Central memory CD4-positive, alpha-beta T cell (primary cell): ENCODE data around the gene ARRDC5.
A peak's percentile ranks its signal among the peaks of the same experiment; 100 is the strongest.
"Not testable (repeated sequence)": the region's sequence is repeated elsewhere in the genome, so short reads cannot be mapped to it uniquely, and the experiment has no call there.

Experiments used
- DNase-seq: peaks from one replicate; pipeline ENCODE4 v3.0.0; 2022
- total RNA-seq, 3 experiments: gene quantifications; one replicate each; lab custom pipeline; 2026; lab: John Stamatoyannopoulos, UW

Gene ARRDC5
- total RNA-seq = 0.21 to 14.1 (median 7.2) reads per million in 3 experiments

DNA sequence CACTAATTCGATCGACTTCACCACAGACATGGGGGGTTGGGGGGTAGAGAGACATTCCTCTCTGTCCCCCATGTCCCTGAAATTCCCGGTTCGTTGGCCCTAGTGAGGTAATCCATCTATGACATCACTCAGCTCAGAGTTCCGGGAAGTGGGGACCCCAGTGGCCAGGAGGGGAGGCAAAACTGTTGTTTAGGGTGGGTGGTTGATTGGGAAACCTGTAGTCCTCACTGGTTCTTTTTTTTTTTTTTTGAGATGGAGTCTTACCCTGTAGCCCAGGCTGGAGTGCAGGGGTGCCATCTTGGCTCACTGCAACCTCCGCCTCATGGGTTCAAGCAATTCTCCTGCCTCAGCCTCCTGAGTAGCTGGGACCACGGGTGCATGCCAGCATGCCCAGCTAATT lies at the start of gene ARRDC5:
Gene ARRDC5, minus strand, starts transcription at position 101 of the 400 bp plus-strand sequence. Its CDS starts 71 bp downstream, at position 30.
- no peak for DNase-seq

- DNase-seq = no peak
These were observed 49.0 kb upstream of the ARRDC5 start for GRCh38 chr19:4951656-4952055.

DNA sequence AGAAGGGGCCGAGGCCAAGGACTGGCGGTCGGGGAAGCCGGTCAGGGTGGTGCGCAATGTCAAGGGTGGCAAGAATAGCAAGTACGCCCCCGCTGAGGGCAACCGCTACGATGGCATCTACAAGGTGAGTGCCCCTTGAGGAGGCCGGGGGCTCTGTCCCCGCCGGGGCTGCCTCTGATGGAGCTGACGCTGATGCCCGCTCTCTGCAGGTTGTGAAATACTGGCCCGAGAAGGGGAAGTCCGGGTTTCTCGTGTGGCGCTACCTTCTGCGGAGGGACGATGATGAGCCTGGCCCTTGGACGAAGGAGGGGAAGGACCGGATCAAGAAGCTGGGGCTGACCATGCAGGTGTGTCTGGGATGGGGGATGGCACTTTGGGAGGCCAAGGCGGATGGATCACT lies 48.0 kb upstream of the ARRDC5 start:
- not testable (repeated sequence) for DNase-seq

GRCh38 chr19:4941638-4942169 lies 39.0 kb upstream of the ARRDC5 start:
- DNase-seq = not testable (repeated sequence)

- no peak for DNase-seq
These were observed 36.8 kb upstream of the ARRDC5 start for GRCh38 chr19:4939466-4939865.

GRCh38 chr19:4938461-4938860 lies 35.8 kb upstream of the ARRDC5 start:
- not testable (repeated sequence) for DNase-seq

GRCh38 chr19:4937060-4937459 lies 34.4 kb upstream of the ARRDC5 start:
- DNase-seq = no peak

DNA sequence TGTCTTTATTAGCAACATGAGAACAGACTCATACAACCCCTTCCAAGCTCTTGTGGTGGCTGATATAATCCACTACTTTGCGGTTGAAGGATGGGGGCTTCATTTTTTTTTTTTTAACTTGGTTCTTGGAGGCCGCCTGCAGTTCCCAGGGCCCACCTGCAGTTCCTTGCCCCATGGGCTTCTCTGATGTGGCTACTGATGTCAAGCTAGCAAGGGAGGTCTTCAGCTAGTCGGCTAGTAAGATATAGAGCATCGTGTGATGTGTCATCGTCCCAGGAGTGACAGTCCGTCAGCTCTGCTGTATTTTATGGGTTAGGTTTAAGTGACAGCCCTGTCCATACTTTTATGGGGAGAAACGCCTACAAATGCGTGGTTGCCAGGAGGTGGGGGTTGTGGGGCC lies 32.7 kb upstream of the ARRDC5 start:
- DNase-seq = no peak

DNA sequence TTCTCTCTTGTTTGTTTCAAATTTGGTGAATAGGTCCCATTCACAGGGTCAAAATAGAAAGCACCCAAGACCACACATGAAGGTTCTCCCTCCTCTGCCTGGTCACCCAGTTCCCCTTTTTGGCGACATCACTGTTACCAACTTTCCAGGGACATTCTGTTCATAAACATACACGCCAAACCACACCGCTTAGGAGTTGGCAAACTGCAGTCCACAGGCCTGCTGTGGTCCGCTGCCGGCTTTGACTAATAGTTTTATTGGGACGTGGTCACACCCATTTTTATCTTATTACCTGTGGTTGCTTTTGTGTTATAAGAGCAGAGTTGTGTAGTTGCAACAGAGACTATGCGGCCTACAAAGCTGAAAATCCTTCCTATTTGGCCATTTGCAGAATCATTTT lies 30.8 kb upstream of the ARRDC5 start:
- no peak for DNase-seq

- DNase-seq = no peak
These were observed 30.0 kb upstream of the ARRDC5 start for GRCh38 chr19:4932711-4933110.

DNA sequence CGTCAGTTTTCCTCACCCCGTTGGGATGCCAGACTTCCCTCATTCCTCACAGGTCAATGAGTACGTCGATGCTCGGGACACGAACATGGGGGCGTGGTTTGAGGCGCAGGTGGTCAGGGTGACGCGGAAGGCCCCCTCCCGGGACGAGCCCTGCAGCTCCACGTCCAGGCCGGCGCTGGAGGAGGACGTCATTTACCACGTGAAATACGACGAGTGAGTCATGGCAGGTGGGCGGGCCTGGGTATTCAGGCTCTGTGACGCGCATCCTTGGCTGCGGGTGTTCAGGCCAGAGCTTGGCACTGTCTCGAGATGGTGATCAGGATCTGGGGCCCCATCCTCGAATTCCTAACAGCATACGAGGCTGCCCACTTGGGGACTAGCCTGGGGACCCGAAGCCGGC lies 28.0 kb upstream of the ARRDC5 start:
- no peak for DNase-seq

GRCh38 chr19:4929186-4929585 lies 26.5 kb upstream of the ARRDC5 start:
- no peak for DNase-seq

GRCh38 chr19:4923276-4923747 lies 20.6 kb upstream of the ARRDC5 start:
- DNase-seq = no peak

DNA sequence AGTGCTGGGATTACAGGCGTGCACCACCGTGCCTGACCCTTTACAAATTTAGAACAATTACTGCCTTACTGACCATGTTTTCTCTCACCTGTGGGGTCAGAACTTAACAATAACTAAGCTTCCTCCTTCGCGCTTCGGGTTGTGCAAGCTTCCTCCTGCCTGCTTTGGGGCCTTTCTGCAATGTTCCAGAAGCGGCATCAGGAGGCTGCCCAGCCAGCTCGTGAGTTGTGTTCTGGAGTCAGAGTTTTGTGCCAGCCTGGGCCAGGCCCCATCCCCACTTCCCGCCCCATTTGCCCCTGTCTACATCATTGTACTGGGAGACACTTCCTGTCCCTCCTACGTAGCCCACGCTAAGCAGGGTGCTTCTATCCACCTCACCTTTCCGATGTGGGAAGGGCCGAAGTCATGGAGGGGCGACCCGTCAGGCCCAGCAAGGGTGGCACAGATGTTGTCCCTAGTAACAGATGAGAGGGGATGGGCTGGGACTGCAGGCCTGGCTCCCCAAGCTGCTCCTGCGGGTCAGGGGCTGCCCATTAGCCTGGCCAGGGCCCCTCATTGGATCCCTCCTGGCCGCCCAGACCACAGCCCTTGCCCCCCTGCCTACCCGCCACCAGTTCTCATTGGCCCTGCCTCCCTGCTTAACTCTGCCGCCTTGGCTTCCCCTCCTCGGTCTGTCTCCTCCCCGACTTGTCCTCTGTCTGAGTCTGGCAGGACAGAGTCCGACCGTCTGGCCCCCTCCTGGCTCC lies 20.0 kb upstream of the ARRDC5 start:
- no peak for DNase-seq

DNA sequence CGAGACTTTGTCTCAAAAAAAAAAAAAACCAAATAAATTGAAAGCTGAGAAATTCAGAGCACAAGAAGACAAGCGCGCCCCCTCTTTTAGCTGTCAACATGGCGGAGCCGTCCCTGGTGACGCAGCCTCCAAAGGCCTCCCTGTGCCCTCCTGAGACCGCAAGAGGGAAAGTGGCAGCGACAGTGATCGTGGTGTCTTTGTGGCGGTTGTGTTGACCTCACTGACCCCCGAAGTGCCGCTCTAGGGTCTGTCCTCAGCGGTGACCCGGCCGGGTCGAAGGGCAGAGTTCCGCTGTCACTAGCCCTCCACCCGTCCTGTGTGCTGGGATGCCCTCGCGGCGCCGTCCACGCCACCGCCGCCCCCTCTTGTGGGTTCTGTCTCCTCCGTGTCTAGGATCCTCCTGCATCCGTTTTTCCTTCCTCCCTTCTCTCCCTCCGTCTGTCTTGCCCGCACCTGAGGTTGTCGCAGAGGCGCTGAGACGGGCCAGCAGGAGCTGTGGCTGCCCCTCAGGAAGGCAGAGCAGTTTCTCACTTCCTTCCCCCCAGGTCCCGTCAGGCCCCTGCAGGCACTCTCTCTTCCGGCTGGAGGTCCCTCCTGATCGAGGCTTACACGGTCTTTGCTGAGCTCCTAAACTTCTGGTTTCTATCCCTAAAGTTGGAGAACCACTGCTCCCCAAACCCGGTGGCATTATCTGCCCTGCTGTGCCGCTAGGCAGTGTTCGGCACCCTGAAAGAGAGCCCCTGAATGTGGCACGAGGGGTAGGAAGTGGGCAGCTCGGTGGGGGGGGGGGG lies 13.8 kb upstream of the ARRDC5 start:
- peak; percentile 31 for DNase-seq

DNA sequence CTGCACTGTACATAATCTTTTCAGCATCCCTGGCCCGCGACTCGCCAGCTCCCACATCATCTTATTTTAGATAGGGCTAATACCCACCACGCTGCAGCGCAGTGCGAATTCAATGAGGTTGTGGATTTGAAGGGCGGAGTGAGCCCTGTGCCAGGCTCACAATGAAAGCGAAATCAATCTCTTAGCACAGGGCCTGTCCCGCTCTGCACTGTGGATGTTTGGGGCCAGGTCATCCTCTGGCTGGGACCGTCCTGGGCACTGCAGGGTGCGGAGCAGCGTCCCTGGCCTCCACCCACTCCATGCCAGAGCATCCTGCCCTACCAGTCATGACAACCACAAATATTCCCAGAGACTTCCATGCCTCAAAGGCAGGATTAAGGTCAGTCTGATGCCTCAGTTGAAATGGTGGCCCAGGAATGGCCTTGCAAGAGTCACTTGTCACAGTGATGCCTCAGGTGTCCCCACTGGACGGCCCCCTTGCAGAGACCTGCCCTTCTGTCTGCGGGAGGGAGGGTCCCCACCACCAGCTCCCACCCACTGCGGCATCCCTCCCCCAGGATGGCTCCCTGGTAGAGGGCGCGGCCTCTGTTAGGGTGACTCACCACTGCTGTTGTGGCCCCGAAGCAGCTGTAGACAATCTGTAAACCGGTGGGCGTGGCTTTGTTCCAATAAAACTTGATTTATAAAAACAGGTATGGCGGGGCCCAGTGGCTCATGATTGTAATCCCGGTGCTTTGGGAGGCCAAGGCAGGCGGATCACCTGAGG lies 12.2 kb upstream of the ARRDC5 start:
- DNase-seq = peak; percentile 63

- DNase-seq = peak; percentile 14
These were observed 11.5 kb upstream of the ARRDC5 start for GRCh38 chr19:4913996-4914735.

- peak; percentile 61 for DNase-seq
These were observed 9.3 kb upstream of the ARRDC5 start for GRCh38 chr19:4911786-4912672.

DNA sequence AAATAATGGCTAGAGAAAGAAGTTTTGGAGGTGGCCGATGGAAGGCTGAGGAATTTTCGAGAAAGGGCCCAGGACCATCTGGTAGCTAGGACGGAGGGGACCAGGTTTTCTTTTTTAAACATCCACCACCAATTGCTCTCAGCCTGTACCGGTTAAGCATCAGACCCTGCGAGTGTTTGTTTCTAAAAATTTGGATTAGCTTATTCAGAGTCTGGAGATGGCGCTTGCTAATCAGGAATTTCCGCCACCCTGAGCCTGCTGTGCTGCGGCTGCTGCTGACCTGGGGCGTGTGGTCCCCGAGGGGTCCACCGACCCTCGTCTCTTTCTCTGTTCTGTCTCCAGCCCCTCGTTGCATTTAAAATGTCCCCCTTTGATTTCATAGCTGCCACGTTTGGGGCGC lies 8.6 kb upstream of the ARRDC5 start:
- no peak for DNase-seq

DNA sequence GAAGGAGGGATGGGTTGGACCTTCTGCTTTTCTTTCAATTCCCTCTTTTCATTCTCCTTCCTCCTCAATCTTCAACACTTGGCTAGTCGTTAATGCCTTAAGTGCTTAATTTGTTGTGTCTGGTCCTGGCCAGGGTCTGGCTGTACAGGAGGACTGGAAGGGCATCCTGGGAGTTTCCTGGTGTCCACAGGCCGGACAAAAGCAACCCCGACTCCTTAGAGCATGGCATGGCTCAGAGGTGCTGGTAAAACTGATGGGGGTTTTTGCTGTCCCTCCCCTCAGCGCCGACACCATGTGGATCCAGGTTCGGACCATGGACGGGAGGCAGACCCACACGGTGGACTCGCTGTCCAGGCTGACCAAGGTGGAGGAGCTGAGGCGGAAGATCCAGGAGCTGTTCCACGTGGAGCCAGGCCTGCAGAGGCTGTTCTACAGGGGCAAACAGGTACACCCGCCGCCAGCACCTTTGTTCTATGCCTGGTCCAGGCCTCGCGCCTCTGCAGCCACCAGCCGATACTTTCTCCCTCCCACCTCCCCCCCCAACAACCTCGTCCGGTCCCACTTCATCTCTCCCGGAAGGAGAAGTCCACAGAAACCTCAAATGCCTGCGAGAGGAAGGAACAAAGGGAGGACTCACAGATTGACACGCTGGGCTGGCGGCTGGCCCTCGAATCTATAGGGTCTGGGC lies 8.0 kb upstream of the ARRDC5 start:
- DNase-seq = no peak
